Measurements from ENCODE around the gene DOCK10. TPM values are rescaled to one million over a fixed set of nuclear protein-coding genes. Genes with fewer than 3 reads are reported as not detected.

Gene DOCK10
- total and polyA plus RNA-seq, 2 experiments from 2014 or later: 1.1 to 3.2 TPM

- Histone ChIP-seq H2AFZ (no peak overlapping the region), H3K27me3 (no peaks in the 10 kb centered on the region), H3K9me3 (ENCODE audit: low read depth) (no peaks in the 10 kb centered on the region), H3K9me2 (replicated peaks; ENCODE audit: insufficient read depth) (no peaks in the 10 kb centered on the region), H3K27ac (no peak overlapping the region), H3K4me2 (no peak overlapping the region), H3K36me3 (replicated peaks; ENCODE audit: insufficient read depth, low read depth) (no peaks in the 10 kb centered on the region), H3K4me3 (no peak overlapping the region), H4K20me1 (ENCODE audit: insufficient read depth, poor library complexity, severe bottlenecking) (no peaks in the 10 kb centered on the region), H3K79me2 (no peaks in the 10 kb centered on the region), H3K4me1 (ENCODE audit: insufficient read depth) (no peaks in the 10 kb centered on the region)
- 76% methylated on average over 2 of the region's 2 CpGs for WGBS (ENCODE audit: low lambda C conversion rate, missing lambda C conversion rate)
- TF ChIP-seq EZH2phosphoT487 (IDR thresholded peaks at IDR 0.05; ENCODE audit: low read depth, severe bottlenecking, unreplicated experiment): no peak
- no peak for TF ChIP-seq EZH2 (IDR thresholded peaks at IDR 0.05; ENCODE audit: borderline replicate concordance)
- TF ChIP-seq, protein P1, sequence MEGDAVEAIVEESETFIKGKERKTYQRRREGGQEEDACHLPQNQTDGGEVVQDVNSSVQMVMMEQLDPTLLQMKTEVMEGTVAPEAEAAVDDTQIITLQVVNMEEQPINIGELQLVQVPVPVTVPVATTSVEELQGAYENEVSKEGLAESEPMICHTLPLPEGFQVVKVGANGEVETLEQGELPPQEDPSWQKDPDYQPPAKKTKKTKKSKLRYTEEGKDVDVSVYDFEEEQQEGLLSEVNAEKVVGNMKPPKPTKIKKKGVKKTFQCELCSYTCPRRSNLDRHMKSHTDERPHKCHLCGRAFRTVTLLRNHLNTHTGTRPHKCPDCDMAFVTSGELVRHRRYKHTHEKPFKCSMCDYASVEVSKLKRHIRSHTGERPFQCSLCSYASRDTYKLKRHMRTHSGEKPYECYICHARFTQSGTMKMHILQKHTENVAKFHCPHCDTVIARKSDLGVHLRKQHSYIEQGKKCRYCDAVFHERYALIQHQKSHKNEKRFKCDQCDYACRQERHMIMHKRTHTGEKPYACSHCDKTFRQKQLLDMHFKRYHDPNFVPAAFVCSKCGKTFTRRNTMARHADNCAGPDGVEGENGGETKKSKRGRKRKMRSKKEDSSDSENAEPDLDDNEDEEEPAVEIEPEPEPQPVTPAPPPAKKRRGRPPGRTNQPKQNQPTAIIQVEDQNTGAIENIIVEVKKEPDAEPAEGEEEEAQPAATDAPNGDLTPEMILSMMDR (IDR thresholded peaks at IDR 0.05; ENCODE audit: poor library complexity): no peak
- no peak for DNase-seq (ENCODE audit: low spot score)
Observed at GRCh38 chr2:224723586-224724217, 318.6 kb downstream of the DOCK10 start.

DNA sequence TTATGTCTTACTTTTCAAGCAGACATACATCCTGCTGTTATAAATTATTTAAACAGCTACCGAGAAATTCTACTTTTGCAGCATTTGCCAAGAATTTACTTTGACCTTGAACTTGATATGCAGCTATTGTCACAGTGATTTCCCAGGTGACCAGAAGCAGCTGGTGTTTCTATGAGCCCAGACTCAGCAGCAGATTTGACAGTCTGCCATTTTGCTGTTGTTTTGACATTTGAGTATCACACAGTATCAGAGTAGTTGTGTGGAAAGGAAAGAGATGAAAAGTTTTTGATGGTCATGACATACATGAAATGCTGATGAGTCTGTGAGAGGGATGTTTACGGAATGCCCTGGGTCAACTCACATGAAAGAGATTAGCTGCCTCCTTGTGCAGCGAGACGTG is 319.5 kb downstream of the DOCK10 start:
- DNase-seq (ENCODE audit: low spot score): no peak
- Histone ChIP-seq H3K9me3 (ENCODE audit: low read depth) (no peaks in the 10 kb centered on the region), H3K4me2 (no peak overlapping the region), H2AFZ (no peak overlapping the region), H3K27me3 (no peaks in the 10 kb centered on the region), H3K79me2 (no peaks in the 10 kb centered on the region), H3K27ac (no peak overlapping the region), H3K4me3 (no peak overlapping the region), H4K20me1 (ENCODE audit: insufficient read depth, poor library complexity, severe bottlenecking) (no peaks in the 10 kb centered on the region), H3K9me2 (replicated peaks; ENCODE audit: insufficient read depth) (no peaks in the 10 kb centered on the region), H3K36me3 (replicated peaks; ENCODE audit: insufficient read depth, low read depth) (no peaks in the 10 kb centered on the region), H3K4me1 (ENCODE audit: insufficient read depth) (no peaks in the 10 kb centered on the region)
- TF ChIP-seq EZH2 (IDR thresholded peaks at IDR 0.05; ENCODE audit: borderline replicate concordance): no peak
- TF ChIP-seq, protein P1 (IDR thresholded peaks at IDR 0.05; ENCODE audit: poor library complexity): no peak
- TF ChIP-seq EZH2phosphoT487 (IDR thresholded peaks at IDR 0.05; ENCODE audit: low read depth, severe bottlenecking, unreplicated experiment): no peak
- 86% methylated on average over 4 of the region's 4 CpGs for WGBS (ENCODE audit: low lambda C conversion rate, missing lambda C conversion rate)

DNA sequence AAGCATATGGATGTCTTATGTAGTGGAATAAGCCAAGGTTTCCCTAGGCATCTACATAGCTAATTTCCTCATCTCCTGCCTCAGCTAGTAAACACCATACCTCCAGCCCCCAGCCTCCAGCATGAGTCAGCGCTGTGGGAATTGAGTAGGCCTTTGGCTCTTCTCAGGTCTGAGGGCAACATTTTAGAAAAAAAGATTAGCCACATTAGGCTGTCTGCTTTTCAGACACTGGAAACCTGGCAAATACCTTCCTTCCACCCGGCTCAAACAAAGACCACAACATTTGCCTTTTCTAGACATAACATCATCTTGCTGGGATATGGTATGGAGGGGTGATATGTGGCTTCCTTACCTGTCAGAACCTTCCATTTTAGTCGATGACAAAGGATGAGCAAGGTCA is 320.0 kb downstream of the DOCK10 start:
- 85% methylated on average over 3 of the region's 3 CpGs for WGBS (ENCODE audit: low lambda C conversion rate, missing lambda C conversion rate)
- Histone ChIP-seq H4K20me1 (ENCODE audit: insufficient read depth, poor library complexity, severe bottlenecking) (no peaks in the 10 kb centered on the region), H3K27me3 (no peaks in the 10 kb centered on the region), H3K9me3 (ENCODE audit: low read depth) (no peaks in the 10 kb centered on the region), H3K4me2 (no peak overlapping the region), H3K27ac (no peak overlapping the region), H3K4me1 (ENCODE audit: insufficient read depth) (no peaks in the 10 kb centered on the region), H3K4me3 (no peak overlapping the region), H2AFZ (no peak overlapping the region), H3K79me2 (no peaks in the 10 kb centered on the region), H3K36me3 (replicated peaks; ENCODE audit: insufficient read depth, low read depth) (no peaks in the 10 kb centered on the region), H3K9me2 (replicated peaks; ENCODE audit: insufficient read depth) (no peaks in the 10 kb centered on the region)
- TF ChIP-seq, protein P1 (IDR thresholded peaks at IDR 0.05; ENCODE audit: poor library complexity): no peak
- no peak for TF ChIP-seq EZH2phosphoT487 (IDR thresholded peaks at IDR 0.05; ENCODE audit: low read depth, severe bottlenecking, unreplicated experiment)
- no peak for TF ChIP-seq EZH2 (IDR thresholded peaks at IDR 0.05; ENCODE audit: borderline replicate concordance)
- no peak for DNase-seq (ENCODE audit: low spot score)
